Neuronal stem cell (in vitro differentiated cells): ENCODE data around the gene FAM240A. TPM values are rescaled to one million over a fixed set of nuclear protein-coding genes. Genes with fewer than 3 reads are reported as not detected.

Experiments
- DNase-seq: peaks from one replicate; pipeline ENCODE4 v3.0.0-alpha.2; 2013; ENCODE audit warnings: low spot score
- H2AFZ ChIP-seq: one replicate; pipeline ENCODE4 v1.6.1; 2013; ENCODE audit warnings: mild to moderate bottlenecking, low read length, inconsistent platforms
- H2AK5ac ChIP-seq: 2 replicates; pipeline ENCODE4 v1.6.1; 2013; ENCODE audit warnings: low read depth, mild to moderate bottlenecking, inconsistent platforms, low read length, moderate library complexity, mixed read lengths
- H2BK120ac ChIP-seq: 2 replicates; pipeline ENCODE4 v1.6.1; 2013; ENCODE audit warnings: low read depth, mild to moderate bottlenecking, inconsistent platforms, low read length, moderate library complexity, mixed read lengths
- H2BK12ac ChIP-seq: one replicate; pipeline ENCODE4 v1.6.1; 2013; ENCODE audit warnings: low read length, inconsistent platforms
- H2BK15ac ChIP-seq: 2 replicates; pipeline ENCODE4 v1.6.1; 2013; ENCODE audit warnings: mild to moderate bottlenecking, low read length, inconsistent platforms, mixed read lengths
- H2BK5ac ChIP-seq: one replicate; pipeline ENCODE4 v1.6.1; 2013; ENCODE audit warnings: inconsistent platforms, mild to moderate bottlenecking, low read length, moderate library complexity
- H3K14ac ChIP-seq: one replicate; pipeline ENCODE4 v1.6.1; 2013; ENCODE audit warnings: low read length, inconsistent platforms
- H3K18ac ChIP-seq: 2 replicates; pipeline ENCODE4 v1.6.1; 2013; ENCODE audit warnings: low read length, inconsistent platforms
- H3K23ac ChIP-seq: 2 replicates; pipeline ENCODE4 v1.6.1; 2013; ENCODE audit warnings: low read depth, mild to moderate bottlenecking, mixed read lengths, low read length, inconsistent platforms; ENCODE audit not compliant: poor library complexity
- H3K27ac ChIP-seq: replicated peaks from 3 replicates; pipeline ENCODE4 v1.5.1; 2013; ENCODE audit warnings: low read length, inconsistent platforms
- H3K27me3 ChIP-seq, 3 experiments: 2 replicates each; pipeline ENCODE4 v1.6.1; 2013; ENCODE audit warnings: low read length in 3 of 3, mild to moderate bottlenecking in 2 of 3, inconsistent platforms in 1 of 3, low read depth in 1 of 3, mixed read lengths in 1 of 3, moderate library complexity in 1 of 3; ENCODE audit not compliant: control insufficient read depth in 3 of 3, insufficient read depth in 3 of 3
- H3K36me3 ChIP-seq, 2 donors: replicated peaks in 1 of 2; 2 replicates each; pipeline ENCODE4 v1.6.1; 2013; ENCODE audit warnings: low read length in 2 of 2; ENCODE audit not compliant: control insufficient read depth in 2 of 2, insufficient read depth in 2 of 2
- H3K4ac ChIP-seq: 2 replicates; pipeline ENCODE4 v1.6.1; 2013; ENCODE audit warnings: inconsistent platforms, mild to moderate bottlenecking, low read length, moderate library complexity
- H3K4me1 ChIP-seq, 2 donors: 1 replicate in 1 of 2; 2 replicates in 1 of 2; pipeline ENCODE4 v1.6.1; 2013; ENCODE audit warnings: low read length in 2 of 2, low read depth in 1 of 2; ENCODE audit not compliant: control insufficient read depth in 2 of 2, insufficient read depth in 1 of 2
- H3K4me2 ChIP-seq: one replicate; pipeline ENCODE4 v1.6.1; 2013; ENCODE audit warnings: mild to moderate bottlenecking, low read length, inconsistent platforms; ENCODE audit not compliant: insufficient read depth, poor library complexity, severe bottlenecking
- H3K4me3 ChIP-seq, 2 donors: 2 replicates each; pipeline ENCODE4 v1.5.1; 2013; ENCODE audit warnings: low read length in 2 of 2, mild to moderate bottlenecking in 2 of 2, inconsistent platforms in 1 of 2, moderate library complexity in 1 of 2
- H3K79me1 ChIP-seq: one replicate; pipeline ENCODE4 v1.6.1; 2013; ENCODE audit warnings: low read depth, mild to moderate bottlenecking, inconsistent platforms, low read length, moderate library complexity
- H3K9ac ChIP-seq: one replicate; pipeline ENCODE4 v1.6.1; 2013; ENCODE audit warnings: mild to moderate bottlenecking, low read depth, low read length, inconsistent platforms; ENCODE audit not compliant: poor library complexity
- H3K9me3 ChIP-seq, 2 donors: replicated peaks in 1 of 2; 2 replicates each; pipeline versions ENCODE3 to v1.6.1; 2013; ENCODE audit warnings: low read length in 2 of 2, mild to moderate bottlenecking in 2 of 2, inconsistent platforms in 1 of 2, low read depth in 1 of 2, mixed read lengths in 1 of 2, moderate library complexity in 1 of 2; ENCODE audit not compliant: control insufficient read depth in 2 of 2, insufficient read depth in 1 of 2
- H4K8ac ChIP-seq: one replicate; pipeline ENCODE4 v1.6.1; 2013; ENCODE audit warnings: low read depth, mild to moderate bottlenecking, inconsistent platforms, low read length, moderate library complexity
- H4K91ac ChIP-seq: one replicate; pipeline ENCODE4 v1.6.1; 2013; ENCODE audit warnings: low read length, low read depth, mild to moderate bottlenecking, inconsistent platforms; ENCODE audit not compliant: poor library complexity
- WGBS, 2 donors: extraction: QIAGEN DNeasy Blood & Tissue Kit; methylation state at CpG; one replicate each; pipeline ENCODE4 v1.1.7; 2013; ENCODE audit warnings: missing lambda C conversion rate in 2 of 2, mixed read lengths in 1 of 2; ENCODE audit not compliant: insufficient read length in 2 of 2, insufficient replicate concordance in 1 of 2; ENCODE audit errors: extremely low coverage in 2 of 2; 5-methylcytosine and 5-hydroxymethylcytosine counted together
- polyA plus RNA-seq, 2 experiments: library from polyadenylated mRNA; stranded (reverse); fragments of 200-250 nt; gene quantifications; one replicate each; pipeline ENCODE4 v1.2.3, GENCODE V29; 2013

The FAM240A gene
- not detected for polyA plus RNA-seq (2013, experiment 1 of 2)
- polyA plus RNA-seq (2013, experiment 2 of 2) = not detected

GRCh38 chr3:46612324-46612723 is at the start of gene FAM240A:
TSS of gene FAM240A (plus strand) at chr3:46612525. CDS start at chr3:46612684, 159 bp downstream.
- Histone ChIP-seq H3K79me1 (no peaks in the 10 kb centered on the region), H3K36me3 (no peaks in the 10 kb centered on the region), H3K18ac (no peak within 1 kb of the TSS), H2AK5ac (no peak within 1 kb of the TSS), H2AFZ (no peak within 1 kb of the TSS), H3K9ac (no peak within 1 kb of the TSS), H3K9me3 (no peaks in the 10 kb centered on the region), H2BK12ac (no peak within 1 kb of the TSS), H3K27ac (no peak within 1 kb of the TSS), H3K4me3 (no peak within 1 kb of the TSS), H2BK120ac (no peak within 1 kb of the TSS), H3K27me3 (peaks cover 0 to 3% (median 0%) of the 10 kb centered on the region in 3 experiments), H3K4me2 (no peak within 1 kb of the TSS), H3K4ac (no peak within 1 kb of the TSS), H2BK5ac (no peak within 1 kb of the TSS), H3K14ac (no peak within 1 kb of the TSS), H3K23ac (no peak within 1 kb of the TSS), H4K8ac (no peak within 1 kb of the TSS), H3K4me1 (peaks cover 0 to 10% of the 10 kb centered on the region in 2 donors), H4K91ac (no peak within 1 kb of the TSS), H2BK15ac (no peak within 1 kb of the TSS)
- WGBS, 2 donors = no CpG with 5 or more reads among the region's 9 CpGs
- DNase-seq = no peak

GRCh38 chr3:46564190-46565021 is 47.9 kb upstream of the FAM240A start:
- H3K14ac ChIP-seq = peak overlapping the region; percentile 14
- no peak overlapping the region for H3K4ac ChIP-seq
- H3K79me1 ChIP-seq = no peaks in the 10 kb centered on the region
- H3K27me3 ChIP-seq = peaks cover 2 to 42% (median 3%) of the 10 kb centered on the region in 3 experiments
- peak overlapping the region; percentile 2 for H3K18ac ChIP-seq
- no peak overlapping the region for H4K91ac ChIP-seq
- H3K23ac ChIP-seq = no peak overlapping the region
- no peak overlapping the region for H3K9ac ChIP-seq
- no peak overlapping the region for H3K27ac ChIP-seq
- no peak overlapping the region for H2AFZ ChIP-seq
- H3K4me1 ChIP-seq = peaks cover 0 to 4% of the 10 kb centered on the region in 2 donors
- no peak overlapping the region for H3K4me2 ChIP-seq
- H2BK120ac ChIP-seq = no peak overlapping the region
- H3K9me3 ChIP-seq = peaks cover 0 to 2% of the 10 kb centered on the region in 2 donors
- no peak for DNase-seq
- no peak overlapping the region for H2BK15ac ChIP-seq
- H4K8ac ChIP-seq = no peak overlapping the region
- H3K36me3 ChIP-seq = no peaks in the 10 kb centered on the region
- H2BK12ac ChIP-seq = no peak overlapping the region
- peak overlapping the region; percentile 60 for H2AK5ac ChIP-seq
- H2BK5ac ChIP-seq = no peak overlapping the region
- no peak overlapping the region for H3K4me3 ChIP-seq
- WGBS, 2 donors = no CpG with 5 or more reads among the region's 5 CpGs

GRCh38 chr3:46565077-46565476 is 47.2 kb upstream of the FAM240A start:
- H3K4me3 ChIP-seq = no peak overlapping the region
- no peaks in the 10 kb centered on the region for H3K79me1 ChIP-seq
- no peak for DNase-seq
- H3K9me3 ChIP-seq = peaks cover 0 to 2% of the 10 kb centered on the region in 2 donors
- H2AK5ac ChIP-seq = no peak overlapping the region
- H3K18ac ChIP-seq = peak overlapping the region; percentile 12
- peaks cover 2 to 39% (median 3%) of the 10 kb centered on the region in 3 experiments for H3K27me3 ChIP-seq
- H2BK5ac ChIP-seq = no peak overlapping the region
- H3K23ac ChIP-seq = no peak overlapping the region
- no CpG with 5 or more reads among the region's 4 CpGs for WGBS, 2 donors
- H2BK120ac ChIP-seq = no peak overlapping the region
- no peak overlapping the region for H2BK15ac ChIP-seq
- no peak overlapping the region for H3K9ac ChIP-seq
- no peak overlapping the region for H2BK12ac ChIP-seq
- H2AFZ ChIP-seq = no peak overlapping the region
- no peak overlapping the region for H4K91ac ChIP-seq
- no peak overlapping the region for H4K8ac ChIP-seq
- no peak overlapping the region for H3K14ac ChIP-seq
- no peaks in the 10 kb centered on the region for H3K36me3 ChIP-seq
- no peak overlapping the region for H3K4me2 ChIP-seq
- no peak overlapping the region for H3K27ac ChIP-seq
- no peak overlapping the region for H3K4ac ChIP-seq
- peaks cover 0 to 4% of the 10 kb centered on the region in 2 donors for H3K4me1 ChIP-seq

GRCh38 chr3:46565607-46566039 is 46.7 kb upstream of the FAM240A start:
- H3K79me1 ChIP-seq = no peaks in the 10 kb centered on the region
- H2AFZ ChIP-seq = peak overlapping the region; percentile 75
- H4K8ac ChIP-seq = no peak overlapping the region
- H2BK120ac ChIP-seq = no peak overlapping the region
- H3K18ac ChIP-seq = peak overlapping the region; percentile 8
- no peak overlapping the region for H2BK15ac ChIP-seq
- H3K14ac ChIP-seq = no peak overlapping the region
- H4K91ac ChIP-seq = no peak overlapping the region
- no peak for DNase-seq
- no CpG with 5 or more reads among the region's 21 CpGs for WGBS, 2 donors
- H2BK12ac ChIP-seq = no peak overlapping the region
- H3K23ac ChIP-seq = peak overlapping the region; percentile 82
- H2BK5ac ChIP-seq = no peak overlapping the region
- no peak overlapping the region for H3K27ac ChIP-seq
- H3K4me2 ChIP-seq = peak overlapping the region; percentile 60
- H3K4me3 ChIP-seq = peak overlapping the region in 1 of 2 donors; percentile 78
- no peak overlapping the region for H3K4ac ChIP-seq
- peaks cover 0 to 2% of the 10 kb centered on the region in 2 donors for H3K9me3 ChIP-seq
- no peak overlapping the region for H3K9ac ChIP-seq
- H3K36me3 ChIP-seq = no peaks in the 10 kb centered on the region
- H2AK5ac ChIP-seq = no peak overlapping the region
- peaks cover 2 to 37% (median 3%) of the 10 kb centered on the region in 3 experiments for H3K27me3 ChIP-seq
- peaks cover 0 to 4% of the 10 kb centered on the region in 2 donors for H3K4me1 ChIP-seq
